Right renal cortex interstitium (tissue), 3 donors: ENCODE data around the gene TMEM138. TPM values are rescaled to one million over a fixed set of nuclear protein-coding genes. Genes with fewer than 3 reads are reported as not detected.

Experiments
- DNase-seq, 3 donors: peaks; one replicate each; pipeline ENCODE4 v3.0.0-alpha.2; 2013; ENCODE audit warnings: low read depth in 3 of 3, low spot score in 2 of 3
- polyA plus RNA-seq, 3 donors: library from polyadenylated mRNA; unstranded; fragments of 120-200 nt; gene quantifications; one replicate each; pipeline ENCODE4 v1.2.1, GENCODE V29; 2013; ENCODE audit not compliant: insufficient read length in 3 of 3

Gene TMEM138
- polyA plus RNA-seq, 3 donors = 45.7 to 48.3 (median 46.2) TPM

DNA sequence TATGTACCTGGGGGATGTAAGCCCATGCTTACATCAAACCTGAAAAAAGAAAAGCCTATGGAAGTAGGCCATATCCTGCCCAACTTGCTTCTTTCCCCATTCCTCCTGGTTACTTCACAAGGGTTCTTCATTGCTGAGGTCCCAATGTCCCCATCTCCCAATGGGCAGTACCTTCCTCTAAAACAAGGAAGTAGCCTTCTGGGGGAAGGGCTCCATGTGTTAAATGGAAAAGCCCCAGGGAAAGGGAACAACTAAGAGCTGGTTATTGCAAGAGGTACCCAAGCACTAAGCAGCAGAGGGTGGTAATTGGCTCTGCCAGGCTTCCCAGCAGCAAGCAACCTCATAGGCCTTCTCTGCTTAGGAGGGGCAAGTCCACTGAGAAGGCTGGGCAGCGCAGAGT is 41.5 kb downstream of the TMEM138 start:
- no peak for DNase-seq

GRCh38 chr11:61404103-61404502 is 41.9 kb downstream of the TMEM138 start:
- no peak for DNase-seq

GRCh38 chr11:61404641-61405040 is 42.5 kb downstream of the TMEM138 start:
- DNase-seq = no peak

GRCh38 chr11:61406067-61406466 is 43.9 kb downstream of the TMEM138 start:
- DNase-seq = no peak

DNA sequence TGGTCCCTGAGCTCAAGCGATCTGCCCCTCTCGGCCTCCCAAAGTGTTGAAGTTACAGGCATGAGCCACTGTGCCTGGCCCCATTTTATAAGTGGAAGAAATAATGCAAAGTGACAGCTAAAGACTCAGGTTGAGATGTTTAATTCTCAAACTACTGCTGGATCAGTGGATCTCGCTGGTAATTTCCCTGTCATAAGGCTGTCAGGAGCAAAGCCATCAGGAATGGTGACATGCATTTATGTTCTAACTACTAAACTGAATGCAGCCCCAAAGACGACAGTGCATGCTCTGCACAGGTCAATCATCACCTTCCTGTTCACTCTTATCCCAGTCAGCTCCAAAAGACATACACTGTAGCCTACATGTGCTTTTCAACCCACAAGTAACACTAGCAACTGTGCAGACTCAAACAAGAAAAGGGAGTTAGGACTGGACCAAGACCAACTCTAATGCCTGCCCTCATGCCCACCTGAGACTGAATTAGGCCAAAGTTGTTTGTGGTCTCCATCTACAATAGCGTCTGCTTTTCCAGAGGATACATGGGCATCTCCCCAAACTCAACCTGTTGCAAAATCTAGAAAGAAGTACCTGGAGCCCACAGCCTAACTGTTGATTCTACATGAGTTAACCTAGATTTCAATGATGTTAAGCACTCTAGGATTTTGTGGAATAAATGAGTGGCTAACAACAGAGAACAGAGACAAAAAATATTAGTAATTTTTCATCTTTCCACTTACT is 45.0 kb downstream of the TMEM138 start:
- DNase-seq = no peak

DNA sequence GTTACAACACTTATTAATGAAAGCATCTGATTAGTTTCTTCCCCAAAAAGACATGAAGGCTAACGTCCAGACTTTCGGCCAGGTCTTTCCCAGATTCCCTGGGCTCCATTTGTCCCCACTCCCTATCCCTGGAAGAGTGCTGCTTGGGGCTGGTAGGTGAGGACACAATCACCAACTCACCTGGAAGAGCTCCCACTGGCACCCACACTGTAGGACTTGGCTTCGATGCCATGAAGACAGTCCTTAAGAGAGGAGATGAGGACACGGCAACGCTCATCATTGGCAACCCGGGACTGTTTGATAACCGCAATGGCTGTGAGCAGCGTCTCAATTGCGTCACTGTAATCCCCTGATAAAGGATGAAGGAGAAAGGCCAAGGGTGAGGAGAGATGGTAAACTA is 49.4 kb downstream of the TMEM138 start:
- DNase-seq = no peak

DNA sequence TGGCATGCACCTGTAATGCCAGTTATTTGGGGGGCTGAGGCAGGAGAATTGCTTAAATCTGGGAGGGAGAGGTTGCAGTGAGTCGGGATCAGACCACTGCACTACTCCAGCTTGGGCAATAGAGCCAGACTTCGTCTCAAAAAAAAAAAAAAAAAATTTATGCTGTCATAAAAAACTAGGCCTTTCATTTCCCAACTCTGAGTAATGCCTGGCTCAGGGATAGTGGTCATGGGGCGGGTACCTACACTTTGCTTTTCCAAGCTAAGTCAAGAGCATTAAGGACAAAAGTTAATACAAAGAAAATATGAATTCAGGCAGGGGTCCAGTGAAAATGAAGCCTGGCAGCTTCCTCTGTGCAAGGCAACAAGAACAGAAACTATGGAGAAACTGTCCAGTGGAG is 51.3 kb downstream of the TMEM138 start:
- DNase-seq = no peak

GRCh38 chr11:61414547-61414946 is 52.4 kb downstream of the TMEM138 start:
- no peak for DNase-seq

DNA sequence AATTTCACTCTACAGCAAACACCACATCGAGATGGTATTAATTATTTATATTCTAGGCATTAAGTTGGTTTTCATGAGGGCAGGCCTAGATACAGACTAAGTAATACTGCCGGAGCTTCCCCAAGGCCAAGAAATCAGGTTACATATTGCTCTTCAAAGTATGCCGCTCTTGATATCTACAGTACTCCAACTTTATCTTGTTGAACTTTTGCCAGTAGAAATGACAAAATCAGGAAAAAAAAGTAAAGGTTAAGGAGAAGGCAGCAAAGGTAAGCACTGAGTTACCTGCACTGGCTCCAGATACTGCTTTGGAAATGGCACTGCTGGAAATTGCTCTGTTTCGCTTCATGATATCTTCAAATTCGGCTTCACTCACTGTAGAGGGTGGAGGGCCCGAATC is 53.2 kb downstream of the TMEM138 start:
- no peak for DNase-seq

DNA sequence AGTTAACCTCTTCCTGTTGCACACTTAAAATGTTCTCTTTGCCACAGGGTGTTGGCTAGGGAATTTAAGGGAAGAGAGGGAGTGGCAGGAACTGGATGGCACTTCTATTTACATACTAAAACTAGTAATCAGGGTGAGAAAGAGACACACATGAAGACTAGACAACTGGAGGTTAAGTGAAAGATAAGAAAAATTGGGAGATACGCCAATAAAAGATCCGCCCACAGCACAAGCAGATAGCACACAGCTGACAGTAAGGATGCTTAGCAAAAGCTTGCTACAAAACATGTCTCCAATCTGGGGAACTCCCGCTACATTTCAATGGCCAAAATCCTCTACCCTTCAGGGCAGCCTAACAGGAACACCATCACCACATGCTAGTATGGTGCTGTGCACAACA is 54.8 kb downstream of the TMEM138 start:
- no peak for DNase-seq

- no peak for DNase-seq
These were observed 55.5 kb downstream of the TMEM138 start for GRCh38 chr11:61417670-61418069.

- no peak for DNase-seq
These were observed 56.0 kb downstream of the TMEM138 start for GRCh38 chr11:61418136-61418535.

Other genes starting within 250 kb of the TMEM138 start
- 10 to 100 TPM; 14.0 to 17.0 (median 15.5) TPM for gene VPS37C, start 200.9 kb upstream of the TMEM138 start, polyA plus RNA-seq
- under 1 TPM in 2 of 3 donors, not detected in 1; 0.25 to 0.40 TPM for gene PGA3, start 158.9 kb upstream of the TMEM138 start, polyA plus RNA-seq
- under 1 TPM; 0.43 to 0.62 (median 0.54) TPM for gene PGA4, start 140.0 kb upstream of the TMEM138 start, polyA plus RNA-seq
- gene PGA5, start 121.2 kb upstream of the TMEM138 start, polyA plus RNA-seq = under 1 TPM in 1 of 3 donors, not detected in 2; 0.17 TPM
- gene VWCE, start 67.1 kb upstream of the TMEM138 start, polyA plus RNA-seq = 1 to 10 TPM; 1.3 to 1.6 (median 1.3) TPM
- gene DDB1, start 29.3 kb upstream of the TMEM138 start, polyA plus RNA-seq = 100 to 1,000 TPM; 226 to 239 (median 238) TPM
- 10 to 100 TPM; 44.5 to 52.0 (median 50.0) TPM for gene TKFC, start 29.1 kb upstream of the TMEM138 start, polyA plus RNA-seq
- 10 to 100 TPM; 22.2 to 28.3 (median 27.5) TPM for gene CYB561A3, start 492 bp upstream of the TMEM138 start, polyA plus RNA-seq
- 10 to 100 TPM; 35.4 to 37.4 (median 37.4) TPM for gene TMEM216, start 30.2 kb downstream of the TMEM138 start, polyA plus RNA-seq
- gene CPSF7, start 67.6 kb downstream of the TMEM138 start, polyA plus RNA-seq = 10 to 100 TPM; 90.3 to 98.1 (median 91.8) TPM
- 10 to 100 TPM; 40.5 to 47.4 (median 45.1) TPM for gene SDHAF2, start 67.8 kb downstream of the TMEM138 start, polyA plus RNA-seq
- 1 to 10 TPM in 1 of 3 donors, under 1 TPM in 2; 0.72 to 1.1 (median 0.95) TPM for gene LRRC10B, start 146.4 kb downstream of the TMEM138 start, polyA plus RNA-seq
- 1 to 10 TPM; 3.6 to 5.6 (median 5.1) TPM for gene SYT7, start 218.7 kb downstream of the TMEM138 start, polyA plus RNA-seq